ENCODE data around the gene RAB11B. TPM values are rescaled to one million over a fixed set of nuclear protein-coding genes. Genes with fewer than 3 reads are reported as not detected.
"Not testable (repeated sequence)": the region's sequence is repeated elsewhere in the genome, so short reads cannot be mapped to it uniquely, and the experiment has no call there.

RAB11B gene
- total RNA-seq, 1 donor from 2014 or later = 70.8 TPM

DNA sequence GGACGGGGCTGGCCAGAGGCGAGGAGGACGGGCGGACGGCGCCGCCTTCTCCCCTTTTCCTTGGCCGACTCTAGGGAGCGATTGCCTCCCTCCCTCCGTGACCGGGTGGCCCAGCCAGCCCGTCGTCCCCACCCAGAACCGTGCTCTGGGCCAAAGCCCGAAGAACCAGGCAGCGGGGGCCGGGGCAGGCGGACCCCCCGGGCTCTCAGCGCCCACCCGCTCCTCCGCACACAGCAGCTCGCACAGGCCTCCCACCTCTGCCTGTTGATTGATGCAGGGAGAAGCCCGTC is 13.6 kb downstream of the RAB11B start:
- no peaks in the 10 kb centered on the region for H3K27me3 ChIP-seq

GRCh38 chr19:8404391-8405151 is 14.4 kb downstream of the RAB11B start:
- no peaks in the 10 kb centered on the region for H3K9me3 ChIP-seq
- intact Hi-C loops (cut with DNase I) = no loop called here
- DNase-seq (ENCODE audit: low spot score in 2 of 2) = no peak
- TF ChIP-seq, protein P1, sequence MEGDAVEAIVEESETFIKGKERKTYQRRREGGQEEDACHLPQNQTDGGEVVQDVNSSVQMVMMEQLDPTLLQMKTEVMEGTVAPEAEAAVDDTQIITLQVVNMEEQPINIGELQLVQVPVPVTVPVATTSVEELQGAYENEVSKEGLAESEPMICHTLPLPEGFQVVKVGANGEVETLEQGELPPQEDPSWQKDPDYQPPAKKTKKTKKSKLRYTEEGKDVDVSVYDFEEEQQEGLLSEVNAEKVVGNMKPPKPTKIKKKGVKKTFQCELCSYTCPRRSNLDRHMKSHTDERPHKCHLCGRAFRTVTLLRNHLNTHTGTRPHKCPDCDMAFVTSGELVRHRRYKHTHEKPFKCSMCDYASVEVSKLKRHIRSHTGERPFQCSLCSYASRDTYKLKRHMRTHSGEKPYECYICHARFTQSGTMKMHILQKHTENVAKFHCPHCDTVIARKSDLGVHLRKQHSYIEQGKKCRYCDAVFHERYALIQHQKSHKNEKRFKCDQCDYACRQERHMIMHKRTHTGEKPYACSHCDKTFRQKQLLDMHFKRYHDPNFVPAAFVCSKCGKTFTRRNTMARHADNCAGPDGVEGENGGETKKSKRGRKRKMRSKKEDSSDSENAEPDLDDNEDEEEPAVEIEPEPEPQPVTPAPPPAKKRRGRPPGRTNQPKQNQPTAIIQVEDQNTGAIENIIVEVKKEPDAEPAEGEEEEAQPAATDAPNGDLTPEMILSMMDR (IDR thresholded peaks at IDR 0.05) = no peak
- H3K27me3 ChIP-seq = no peaks in the 10 kb centered on the region
- H3K27ac ChIP-seq = no peak overlapping the region
- peaks cover 43 to 59% of the 10 kb centered on the region in 2 donors for H3K36me3 ChIP-seq
- no peaks in the 10 kb centered on the region for H3K4me1 ChIP-seq
- H3K4me3 ChIP-seq = no peak overlapping the region

More for the DNA sequence above, 13.6 kb downstream of the RAB11B start:
- DNase-seq (ENCODE audit: low spot score in 2 of 2) = no peak
- intact Hi-C loops (cut with DNase I) = no loop called here
- TF ChIP-seq, protein P1 (IDR thresholded peaks at IDR 0.05) = no peak
- Histone ChIP-seq H3K27ac (no peak overlapping the region), H3K4me1 (no peaks in the 10 kb centered on the region), H3K36me3 (peaks cover 47 to 63% of the 10 kb centered on the region in 2 donors), H3K9me3 (no peaks in the 10 kb centered on the region), H3K4me3 (no peak overlapping the region)

GRCh38 chr19:8410718-8411117 is 20.6 kb downstream of the RAB11B start:
- H3K9me3 ChIP-seq; H3K36me3 ChIP-seq; H3K4me3 ChIP-seq; H3K27me3 ChIP-seq; intact Hi-C loops (cut with DNase I); H3K27ac ChIP-seq; DNase-seq (ENCODE audit: low spot score in 2 of 2): not testable (repeated sequence)
- H3K4me1 ChIP-seq = peaks cover 0 to 11% of the 10 kb centered on the region in 2 donors

GRCh38 chr19:8412783-8413628 is 22.8 kb downstream of the RAB11B start, which contains the start of gene MARCHF2:
Gene MARCHF2 (plus strand): TSS chr19:8413305. CDS start chr19:8421841, 8,536 bp downstream.
- TF ChIP-seq, protein P1 (IDR thresholded peaks at IDR 0.05) = peak; percentile 40 to 84 (median 75)
- intact Hi-C loops (cut with DNase I) = loop anchor here (1.0 kb wide), 4 partner anchors 10 to 93 kb away; partner anchors contain the start of genes HNRNPM and RAB11B
- peak; percentile 91 to 98 for DNase-seq (ENCODE audit: low spot score in 2 of 2)
- Histone ChIP-seq H3K27me3 (no peaks in the 10 kb centered on the region), H3K36me3 (no peaks in the 10 kb centered on the region), H3K27ac (peak within 1 kb of the TSS; percentile 49 to 60), H3K4me1 (peaks cover 0 to 11% of the 10 kb centered on the region in 2 donors), H3K4me3 (peak within 1 kb of the TSS; percentile 94 to 96), H3K9me3 (no peaks in the 10 kb centered on the region)

DNA sequence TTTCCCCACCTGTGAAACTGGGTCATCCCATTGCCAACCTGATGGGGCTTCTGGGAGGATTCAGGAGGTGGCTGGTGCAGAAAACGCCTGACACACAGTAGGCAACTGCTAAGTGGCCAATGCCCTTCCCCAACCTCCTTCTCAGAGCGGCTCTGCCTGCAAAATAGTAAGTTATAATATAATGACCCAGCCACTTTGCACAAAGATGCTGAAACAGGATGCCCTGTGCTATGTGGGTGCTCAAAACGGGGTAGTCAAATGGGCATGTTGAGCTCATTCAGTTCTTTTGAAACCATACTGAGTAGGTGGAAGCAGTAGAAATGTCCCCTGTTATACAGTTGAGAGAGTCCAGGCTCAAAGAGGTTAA is 23.5 kb downstream of the RAB11B start:
- no peaks in the 10 kb centered on the region for H3K27me3 ChIP-seq
- intact Hi-C loops (cut with DNase I) = loop anchor here (1.0 kb wide), 4 partner anchors 10 to 93 kb away; partner anchors contain the start of genes HNRNPM and RAB11B
- no peak for DNase-seq (ENCODE audit: low spot score in 2 of 2)
- peaks cover 0 to 2% of the 10 kb centered on the region in 2 donors for H3K36me3 ChIP-seq
- H3K4me1 ChIP-seq = peaks cover 0 to 11% of the 10 kb centered on the region in 2 donors
- TF ChIP-seq, protein P1 (IDR thresholded peaks at IDR 0.05) = no peak
- H3K9me3 ChIP-seq = no peaks in the 10 kb centered on the region
- H3K4me3 ChIP-seq = peak overlapping the region; percentile 94 to 96
- H3K27ac ChIP-seq = peak overlapping the region in 1 of 2 donors; percentile 49

GRCh38 chr19:8416796-8417195 is 26.6 kb downstream of the RAB11B start:
- TF ChIP-seq, protein P1 (IDR thresholded peaks at IDR 0.05) = no peak
- Histone ChIP-seq H3K36me3 (peaks cover 0 to 11% of the 10 kb centered on the region in 2 donors), H3K27me3 (no peaks in the 10 kb centered on the region), H3K9me3 (no peaks in the 10 kb centered on the region), H3K4me3 (no peak overlapping the region), H3K27ac (no peak overlapping the region), H3K4me1 (peaks cover 0 to 11% of the 10 kb centered on the region in 2 donors)
- intact Hi-C loops (cut with DNase I) = no loop called here
- DNase-seq (ENCODE audit: low spot score in 2 of 2) = no peak
